Gastrocnemius medialis (tissue), 4 donors: ENCODE measurements around the gene EOLA2.

Source experiments
- CTCF ChIP-seq, 5 experiments: fragments of 450-650 bp in 3 of 5; fragments of 200-600 bp in 2 of 5; sonication (generic) in 2 of 5; IDR thresholded peaks in 4 of 5; conservative IDR thresholded peaks in 1 of 5; 1 replicate in 4 of 5; 2 replicates in 1 of 5; pipeline ENCODE4 v1.5.1; 2016 to 2019; ENCODE audit warnings: antibody characterized with exemption in 5 of 5, mild to moderate bottlenecking in 3 of 5, moderate library complexity in 3 of 5
- POLR2A ChIP-seq, 2 donors: fragments of 450-650 bp; IDR thresholded peaks; one replicate each; pipeline ENCODE4 v1.6.1; 2017; ENCODE audit warnings: antibody characterized with exemption in 2 of 2, mild to moderate bottlenecking in 2 of 2, moderate library complexity in 2 of 2

- TF ChIP-seq CTCF (IDR thresholded peaks at IDR 0.05 in 4 of 5, conservative IDR thresholded peaks at IDR 0.05 in 1 of 5) (peak in 4 of 5 experiments; percentile 35 to 58 (median 54)), POLR2A (IDR thresholded peaks at IDR 0.05) (no peak)
These were observed 24.8 kb upstream of the EOLA2 start for GRCh38 chrX:149962859-149963757.
